Measurements from ENCODE around the gene NACA. TPM values are rescaled to one million over a fixed set of nuclear protein-coding genes. Genes with fewer than 3 reads are reported as not detected.

The NACA gene
- total and polyA plus RNA-seq, 2 of the 13 experiments (the other 11 are each of a cell fraction or from before 2014, with no cell fraction given): 799 to 1,700 TPM

- TF ChIP-seq ZBED4 (CRISPR knock-in tag; IDR thresholded peaks at IDR 0.05; ENCODE audit: borderline replicate concordance) (peak; percentile 69; the same call in 1 of the 2 replicates), REPIN1 (CRISPR knock-in tag; IDR thresholded peaks at IDR 0.05; ENCODE audit: borderline replicate concordance, low read depth) (peak; percentile 89; the same call in 1 of the 2 replicates), ARID4A (CRISPR knock-in tag; IDR thresholded peaks at IDR 0.05; ENCODE audit: borderline replicate concordance) (peak; percentile 98), ATM (IDR thresholded peaks at IDR 0.05; ENCODE audit: borderline replicate concordance) (no peak), BCL6 (CRISPR knock-in tag; IDR thresholded peaks at IDR 0.05) (no peak; the same call in 1 of the 2 replicates), ARNT (IDR thresholded peaks at IDR 0.05) (no peak), ZNF674 (CRISPR knock-in tag; IDR thresholded peaks at IDR 0.05; ENCODE audit: low read depth) (no peak), SMARCC2 (IDR thresholded peaks at IDR 0.05) (no peak), ZMYM2 (CRISPR knock-in tag; IDR thresholded peaks at IDR 0.05) (0 out of 2 replicates have a peak, but pooled peaks have one; percentile 35), ZNF329 (CRISPR knock-in tag; IDR thresholded peaks at IDR 0.05; ENCODE audit: low read depth) (no peak), SMYD3 (CRISPR knock-in tag; IDR thresholded peaks at IDR 0.05) (peak; percentile 92), THRA (CRISPR knock-in tag; IDR thresholded peaks at IDR 0.05; ENCODE audit: borderline replicate concordance) (peak; percentile 49; the same call in 1 of the 2 replicates), CEBPB (IDR thresholded peaks at IDR 0.05; ENCODE audit: borderline replicate concordance, low read depth, low read length) (no peak), TAF1 (CRISPR knock-in tag; IDR thresholded peaks at IDR 0.05) (peak; percentile 98), MTA3 (CRISPR knock-in tag; IDR thresholded peaks at IDR 0.05) (no peak), ZNF282 (IDR thresholded peaks at IDR 0.05; ENCODE audit: partially characterized antibody) (no peak), ZNF230 (CRISPR knock-in tag; IDR thresholded peaks at IDR 0.05) (peak; percentile 93), NFE2L2 (IDR thresholded peaks at IDR 0.05; ENCODE audit: low read length) (no peak), ZNF784 (CRISPR knock-in tag; IDR thresholded peaks at IDR 0.05; ENCODE audit: borderline replicate concordance) (0 out of 2 replicates have a peak, but pooled peaks have one; percentile 37), HOXA3 (CRISPR knock-in tag; IDR thresholded peaks at IDR 0.05) (peak; percentile 98)
These were observed at the start of gene NACA (continued) for GRCh38 chr12:56724972-56725722.
